K562 treated with DMSO at 1 percent for 48 hours (cell line): ENCODE measurements around the gene SRSF5. TPM values are rescaled to one million over a fixed set of nuclear protein-coding genes. Genes with fewer than 3 reads are reported as not detected.

Source experiments
- total RNA-seq: library from RNA; unstranded; fragments of 300-600 nt; gene quantifications from 2 replicates; pipeline ENCODE4 v1.2.3, GENCODE V29; 2022; ENCODE audit warnings: low replicate concordance; ENCODE audit errors: extremely low read depth

Gene SRSF5
- total RNA-seq = not detected in 2 replicates

GRCh38 chr14:69766984-69767368, at the start of gene SRSF5:
Gene SRSF5 (plus strand): TSS chr14:69767142. CDS start chr14:69768157, 1,015 bp downstream.

GRCh38 chr14:69796797-69797500, 30.0 kb downstream of the SRSF5 start, which contains the start of gene SLC10A1:
Gene SLC10A1 (minus strand): TSS chr14:69797241. CDS start chr14:69797155, 86 bp downstream.

Other genes starting within 250 kb of the SRSF5 start
- not detected in 2 replicates for gene CCDC177, start 192.3 kb upstream of the SRSF5 start, total RNA-seq
- not detected in 2 replicates for gene SUSD6, start 155.5 kb upstream of the SRSF5 start, total RNA-seq
- gene SLC10A1, start 30.1 kb downstream of the SRSF5 start, total RNA-seq = not detected in 2 replicates
- gene SMOC1, start 112.3 kb downstream of the SRSF5 start, total RNA-seq = not detected in 2 replicates